ENCODE results near the gene SIK3. TPM values are rescaled to one million over a fixed set of nuclear protein-coding genes. Genes with fewer than 3 reads are reported as not detected.
"Not testable (repeated sequence)": the region's sequence is repeated elsewhere in the genome, so short reads cannot be mapped to it uniquely, and the experiment has no call there.

SIK3 gene
- total RNA-seq, 2 donors from 2014 or later, result 88.7 to 111 TPM

- no peaks in the 10 kb centered on the region for H3K27me3 Mint-ChIP-seq
- no peak overlapping the region for H3K27ac Mint-ChIP-seq
- peaks cover 17% of the 10 kb centered on the region for H3K36me3 Mint-ChIP-seq
- H3K9me3 Mint-ChIP-seq, result no peaks in the 10 kb centered on the region
- DNase-seq (ENCODE audit: low spot score) (no peak), ATAC-seq (no peak)
- no peak overlapping the region for H3K4me3 Mint-ChIP-seq
- no peaks in the 10 kb centered on the region for H3K4me1 Mint-ChIP-seq (ENCODE audit: low read depth in 2 of 2)
These were observed 256.1 kb downstream of the SIK3 start for GRCh38 chr11:116842117-116842516.

DNA sequence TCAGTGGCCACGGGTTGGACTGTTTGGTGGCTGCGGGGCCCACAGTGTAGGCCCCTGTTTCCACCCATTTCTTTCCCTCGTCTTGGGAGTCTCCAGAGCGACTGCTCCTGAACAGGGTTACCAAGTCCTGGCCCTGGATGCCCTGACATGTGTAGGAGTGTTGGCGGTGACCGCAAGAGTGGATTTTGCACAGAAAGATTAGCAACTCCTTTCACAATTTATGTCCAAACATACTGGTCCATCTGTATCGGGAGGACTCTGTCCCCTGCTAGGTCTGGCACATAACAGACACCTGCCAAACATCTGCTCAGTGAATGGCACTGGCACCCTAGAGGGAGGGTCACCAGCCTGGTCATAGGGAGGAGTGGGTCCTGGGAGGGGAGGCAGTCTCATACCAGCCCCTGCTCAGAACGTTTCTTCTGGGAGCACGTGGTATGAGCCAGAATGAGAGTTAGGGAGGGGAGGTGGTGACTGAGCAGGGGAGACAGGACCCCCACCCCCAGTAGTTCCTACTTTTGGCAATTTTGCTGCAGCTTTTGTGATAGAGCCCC, 257.4 kb downstream of the SIK3 start:
- Mint-ChIP-seq H3K4me3 (no peak overlapping the region), H3K27me3 (no peaks in the 10 kb centered on the region), H3K4me1 (ENCODE audit: low read depth in 2 of 2) (peaks cover 0 to 4% of the 10 kb centered on the region in 2 donors), H3K36me3 (peaks cover 10% of the 10 kb centered on the region), H3K9me3 (no peaks in the 10 kb centered on the region), H3K27ac (no peak overlapping the region)
- DNase-seq (ENCODE audit: low spot score) (peak; percentile 53), ATAC-seq (no peak)

GRCh38 chr11:116840224-116840745, 257.9 kb downstream of the SIK3 start:
- H3K4me3 Mint-ChIP-seq, result no peak overlapping the region
- H3K36me3 Mint-ChIP-seq, result peaks cover 6% of the 10 kb centered on the region
- ATAC-seq, result no peak
- H3K27ac Mint-ChIP-seq, result no peak overlapping the region
- peaks cover 2 to 7% of the 10 kb centered on the region in 2 donors for H3K4me1 Mint-ChIP-seq (ENCODE audit: low read depth in 2 of 2)
- peak; percentile 13 for DNase-seq (ENCODE audit: low spot score)
- no peaks in the 10 kb centered on the region for H3K27me3 Mint-ChIP-seq
- no peaks in the 10 kb centered on the region for H3K9me3 Mint-ChIP-seq

GRCh38 chr11:116838321-116839084, 259.7 kb downstream of the SIK3 start:
- Mint-ChIP-seq H3K4me3 (no peak overlapping the region), H3K36me3 (no peaks in the 10 kb centered on the region), H3K27me3 (no peaks in the 10 kb centered on the region), H3K27ac (no peak overlapping the region), H3K9me3 (no peaks in the 10 kb centered on the region), H3K4me1 (ENCODE audit: low read depth in 2 of 2) (peaks cover 9 to 11% of the 10 kb centered on the region in 2 donors)
- ATAC-seq (no peak), DNase-seq (ENCODE audit: low spot score) (peak; percentile 13)

- no peaks in the 10 kb centered on the region for H3K27me3 Mint-ChIP-seq
- no peak within 1 kb of the TSS for H3K27ac Mint-ChIP-seq
- ATAC-seq (no peak), DNase-seq (ENCODE audit: low spot score) (peak; percentile 54)
- no peaks in the 10 kb centered on the region for H3K9me3 Mint-ChIP-seq
- peaks cover 9 to 11% of the 10 kb centered on the region in 2 donors for H3K4me1 Mint-ChIP-seq (ENCODE audit: low read depth in 2 of 2)
- no peak within 1 kb of the TSS for H3K4me3 Mint-ChIP-seq
- H3K36me3 Mint-ChIP-seq, result no peaks in the 10 kb centered on the region
These were observed 260.8 kb downstream of the SIK3 start, which contains the start of gene APOA1 for GRCh38 chr11:116837231-116838091. Gene APOA1 (minus strand): TSS chr11:116837622. CDS start chr11:116837387, 235 bp downstream.

GRCh38 chr11:116836632-116836991, 261.6 kb downstream of the SIK3 start:
- H3K27ac Mint-ChIP-seq, result no peak overlapping the region
- no peaks in the 10 kb centered on the region for H3K27me3 Mint-ChIP-seq
- peaks cover 9 to 11% of the 10 kb centered on the region in 2 donors for H3K4me1 Mint-ChIP-seq (ENCODE audit: low read depth in 2 of 2)
- DNase-seq (ENCODE audit: low spot score), result peak; percentile 44
- no peaks in the 10 kb centered on the region for H3K9me3 Mint-ChIP-seq
- no peak overlapping the region for H3K4me3 Mint-ChIP-seq
- H3K36me3 Mint-ChIP-seq, result no peaks in the 10 kb centered on the region
- no peak for ATAC-seq

- peaks cover 9 to 11% of the 10 kb centered on the region in 2 donors for H3K4me1 Mint-ChIP-seq (ENCODE audit: low read depth in 2 of 2)
- peak overlapping the region in 1 of 2 donors; percentile 33 for H3K27ac Mint-ChIP-seq
- H3K27me3 Mint-ChIP-seq, result no peaks in the 10 kb centered on the region
- no peaks in the 10 kb centered on the region for H3K36me3 Mint-ChIP-seq
- H3K4me3 Mint-ChIP-seq, result peak overlapping the region; percentile 61
- ATAC-seq, result peak; percentile 84 to 89
- peak; percentile 80 for DNase-seq (ENCODE audit: low spot score)
- no peaks in the 10 kb centered on the region for H3K9me3 Mint-ChIP-seq
These were observed 262.2 kb downstream of the SIK3 start for GRCh38 chr11:116835791-116836631.

DNA sequence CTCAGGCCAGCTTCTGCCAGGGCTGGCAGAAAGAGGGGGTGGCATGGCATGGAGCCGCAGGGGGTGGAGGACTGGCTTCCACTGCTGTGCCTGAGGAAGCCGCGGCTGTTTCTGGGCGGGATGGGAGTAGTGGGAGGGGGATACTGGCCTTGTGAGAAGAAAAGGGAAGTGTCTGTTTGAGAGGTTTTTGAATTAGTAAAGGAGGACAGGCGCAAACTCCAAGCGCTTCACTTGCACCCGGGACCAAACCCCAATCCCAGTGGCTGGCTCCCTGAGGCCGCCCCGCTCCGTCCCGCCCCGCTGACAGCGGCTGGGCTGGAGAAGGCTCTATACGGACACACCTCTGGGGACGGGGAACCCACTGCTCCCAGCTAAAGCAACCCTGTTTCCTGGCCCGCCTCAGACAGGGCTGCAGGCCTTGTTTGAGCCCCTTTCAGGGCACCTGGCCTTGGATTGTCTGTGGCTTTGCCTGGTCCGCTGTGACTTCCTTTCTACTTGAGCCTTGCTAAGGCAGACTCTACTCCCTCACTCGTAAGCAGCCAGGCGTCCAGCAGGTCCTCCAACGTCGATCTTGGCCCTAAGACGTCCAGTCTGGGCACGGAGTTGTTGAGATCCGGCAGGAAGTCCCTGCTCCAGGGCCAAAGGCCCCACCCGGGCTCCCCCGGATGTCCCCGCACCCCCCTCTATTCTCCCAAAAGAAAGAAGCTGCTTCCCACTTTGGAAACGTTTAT, 263.0 kb downstream of the SIK3 start:
- ATAC-seq (peak in 1 of 2 donors; percentile 34), DNase-seq (ENCODE audit: low spot score) (peak; percentile 49)
- H3K27ac Mint-ChIP-seq, result peak overlapping the region in 1 of 2 donors; percentile 33
- H3K9me3 Mint-ChIP-seq, result no peaks in the 10 kb centered on the region
- H3K4me1 Mint-ChIP-seq (ENCODE audit: low read depth in 2 of 2), result peaks cover 9 to 11% of the 10 kb centered on the region in 2 donors
- no peaks in the 10 kb centered on the region for H3K36me3 Mint-ChIP-seq
- H3K4me3 Mint-ChIP-seq, result peak overlapping the region; percentile 61
- no peaks in the 10 kb centered on the region for H3K27me3 Mint-ChIP-seq

GRCh38 chr11:116834535-116835041, 263.6 kb downstream of the SIK3 start:
- H3K4me3 Mint-ChIP-seq, result peak overlapping the region; percentile 51
- not testable (repeated sequence) for H3K9me3 Mint-ChIP-seq, H3K27ac Mint-ChIP-seq, H3K36me3 Mint-ChIP-seq, H3K27me3 Mint-ChIP-seq, ATAC-seq
- DNase-seq (ENCODE audit: low spot score), result peak; percentile 49
- peaks cover 9 to 11% of the 10 kb centered on the region in 2 donors for H3K4me1 Mint-ChIP-seq (ENCODE audit: low read depth in 2 of 2)

DNA sequence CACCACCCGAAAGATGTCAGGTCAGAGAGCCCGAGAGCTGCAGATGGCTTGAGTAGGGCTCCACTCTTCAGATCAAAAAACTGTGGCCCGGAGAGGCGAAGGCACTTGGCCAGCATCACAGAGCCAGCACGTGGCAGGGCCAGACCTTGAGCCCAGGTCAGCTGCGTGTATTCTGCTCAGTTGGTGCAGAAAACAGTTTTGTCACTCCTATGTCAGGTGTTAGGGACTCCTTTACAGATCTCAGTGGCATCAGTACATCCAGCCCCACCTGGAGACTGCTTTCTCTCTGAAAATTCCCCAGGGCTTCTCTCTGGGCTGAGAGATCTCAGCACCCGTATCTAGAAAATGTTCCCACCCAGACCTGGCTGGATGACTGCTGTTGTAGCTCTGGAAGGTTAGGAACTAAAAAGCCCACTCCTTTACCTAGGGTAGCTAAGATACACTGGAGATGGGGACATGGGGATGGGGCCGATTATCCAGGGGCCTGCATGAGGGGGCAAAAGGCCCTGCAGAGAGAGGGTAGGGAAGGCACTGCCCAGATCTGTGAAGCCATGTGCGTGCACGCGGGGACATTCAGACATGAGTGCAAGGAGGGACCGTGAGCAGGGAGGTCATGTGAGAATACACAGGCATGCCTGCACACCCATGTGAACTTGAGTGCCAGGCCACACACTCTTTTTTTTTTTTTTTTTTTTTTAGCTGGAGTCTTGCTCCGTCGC, 264.3 kb downstream of the SIK3 start:
- Mint-ChIP-seq H3K4me3 (peak overlapping the region; percentile 25), H3K27ac (no peak overlapping the region), H3K36me3 (no peaks in the 10 kb centered on the region), H3K4me1 (ENCODE audit: low read depth in 2 of 2) (peaks cover 9 to 11% of the 10 kb centered on the region in 2 donors), H3K9me3 (no peaks in the 10 kb centered on the region), H3K27me3 (no peaks in the 10 kb centered on the region)
- no peak for ATAC-seq
- DNase-seq (ENCODE audit: low spot score), result peak; percentile 58

GRCh38 chr11:116833491-116833815, 264.8 kb downstream of the SIK3 start:
- DNase-seq (ENCODE audit: low spot score) (peak; percentile 45), ATAC-seq (no peak)
- Mint-ChIP-seq H3K36me3 (no peaks in the 10 kb centered on the region), H3K27ac (no peak overlapping the region), H3K27me3 (no peaks in the 10 kb centered on the region), H3K4me3 (no peak overlapping the region), H3K9me3 (no peaks in the 10 kb centered on the region), H3K4me1 (ENCODE audit: low read depth in 2 of 2) (peaks cover 9 to 11% of the 10 kb centered on the region in 2 donors)

All from natural killer cell treated with Interleukin-12 subunit alpha and Interleukin-12 subunit beta and Interleukin-15 and Interleukin-18, amount 100 ng/mL, for 72 hours (primary cell).